ENCODE measurements around the gene MACROD1.

DNA sequence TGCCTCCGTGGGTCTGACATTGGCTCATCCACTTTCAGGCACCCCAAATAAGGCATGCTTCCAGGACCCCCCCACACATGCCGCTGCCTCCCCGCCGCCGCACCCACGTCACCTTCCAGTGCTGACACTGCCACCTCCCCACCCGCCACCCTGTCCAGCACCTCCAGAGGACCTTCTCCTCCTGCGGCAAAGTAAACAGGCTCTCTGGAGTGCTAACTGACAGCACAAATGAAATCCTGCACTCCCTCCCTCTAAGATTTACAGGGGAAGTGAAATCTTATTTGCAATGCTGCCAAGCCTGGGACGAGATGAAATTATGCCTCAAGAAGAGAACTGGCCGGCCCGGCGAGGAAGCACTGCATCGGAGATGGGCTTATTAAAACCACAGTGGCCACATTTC is 35.3 kb downstream of the MACROD1 start:
- TF ChIP-seq, protein P1, sequence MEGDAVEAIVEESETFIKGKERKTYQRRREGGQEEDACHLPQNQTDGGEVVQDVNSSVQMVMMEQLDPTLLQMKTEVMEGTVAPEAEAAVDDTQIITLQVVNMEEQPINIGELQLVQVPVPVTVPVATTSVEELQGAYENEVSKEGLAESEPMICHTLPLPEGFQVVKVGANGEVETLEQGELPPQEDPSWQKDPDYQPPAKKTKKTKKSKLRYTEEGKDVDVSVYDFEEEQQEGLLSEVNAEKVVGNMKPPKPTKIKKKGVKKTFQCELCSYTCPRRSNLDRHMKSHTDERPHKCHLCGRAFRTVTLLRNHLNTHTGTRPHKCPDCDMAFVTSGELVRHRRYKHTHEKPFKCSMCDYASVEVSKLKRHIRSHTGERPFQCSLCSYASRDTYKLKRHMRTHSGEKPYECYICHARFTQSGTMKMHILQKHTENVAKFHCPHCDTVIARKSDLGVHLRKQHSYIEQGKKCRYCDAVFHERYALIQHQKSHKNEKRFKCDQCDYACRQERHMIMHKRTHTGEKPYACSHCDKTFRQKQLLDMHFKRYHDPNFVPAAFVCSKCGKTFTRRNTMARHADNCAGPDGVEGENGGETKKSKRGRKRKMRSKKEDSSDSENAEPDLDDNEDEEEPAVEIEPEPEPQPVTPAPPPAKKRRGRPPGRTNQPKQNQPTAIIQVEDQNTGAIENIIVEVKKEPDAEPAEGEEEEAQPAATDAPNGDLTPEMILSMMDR (IDR thresholded peaks at IDR 0.05) = no peak
- no peak for TF ChIP-seq POLR2A (IDR thresholded peaks at IDR 0.05)
